ENCODE data around the gene DNAJC24. TPM values are rescaled to one million over a fixed set of nuclear protein-coding genes. Genes with fewer than 3 reads are reported as not detected.

The DNAJC24 gene
- total RNA-seq, 1 experiment from 2014 or later, result 18.3 TPM

- no peak for TF ChIP-seq ZBTB33 (IDR thresholded peaks at IDR 0.05; ENCODE audit: extremely low read depth, insufficient replicate concordance, low read length)
- TF ChIP-seq POLR2A (IDR thresholded peaks at IDR 0.05; ENCODE audit: borderline replicate concordance, extremely low read depth, insufficient read depth, insufficient read length), result no peak
- TF ChIP-seq SIN3A (IDR thresholded peaks at IDR 0.05; ENCODE audit: low read depth), result no peak
- no peak for TF ChIP-seq EGR1 (IDR thresholded peaks at IDR 0.05; ENCODE audit: low read depth)
- no peak for TF ChIP-seq ZFX (IDR thresholded peaks at IDR 0.05)
- TF ChIP-seq ATF3 (IDR thresholded peaks at IDR 0.05), result no peak
- no peak for TF ChIP-seq EZH2 (IDR thresholded peaks at IDR 0.05)
Observed at GRCh38 chr11:31404614-31405013, 35.0 kb downstream of the DNAJC24 start (continued).

- H3K36me3 ChIP-seq (ENCODE audit: control insufficient read depth in 1 of 2, insufficient read depth in 2 of 2, low read length in 2 of 2), result no peaks in the 10 kb centered on the region
- CTCF ChIA-PET, result no interaction called here
- H3K4me2 ChIP-seq (ENCODE audit: low read length), result no peak overlapping the region
- H3K27me3 ChIP-seq (ENCODE audit: insufficient read depth, low read length), result no peaks in the 10 kb centered on the region
- intact Hi-C loops (cut with micrococcal nuclease), result no loop called here
- no peak overlapping the region for H2AFZ ChIP-seq (ENCODE audit: low read depth, low read length, poor library complexity, severe bottlenecking)
- 0 out of 2 replicates have a peak, but pooled peaks cover 5% of the 10 kb centered on the region for H3K79me2 ChIP-seq (ENCODE audit: insufficient read depth, low read length)
- H3K4me3 ChIP-seq (replicated peaks in 1 of 2; ENCODE audit: low read depth in 1 of 2, low read length in 2 of 2), result no peak overlapping the region
- H3K9me2 ChIP-seq (ENCODE audit: insufficient read depth), result no peaks in the 10 kb centered on the region
- BruUV-seq (replicated peaks), result no TSS peak
- H4K20me1 ChIP-seq (ENCODE audit: insufficient read depth), result no peaks in the 10 kb centered on the region
- H3K4me1 ChIP-seq (ENCODE audit: control insufficient read depth in 1 of 2, insufficient read depth in 2 of 2, low read length in 2 of 2), result no peaks in the 10 kb centered on the region
- no peak overlapping the region for H3K27ac ChIP-seq (ENCODE audit: low read depth, low read length)
- DNase-seq (ENCODE audit: low read depth, low spot score) (no peak), ATAC-seq (no peak)
- no peak overlapping the region for H3K9ac ChIP-seq (ENCODE audit: low read length)
- no peaks in the 10 kb centered on the region for H3K9me3 ChIP-seq (ENCODE audit: control insufficient read depth in 1 of 2, insufficient read depth in 1 of 2, low read depth in 1 of 2, low read length in 2 of 2)
- TF ChIP-seq ZFX (IDR thresholded peaks at IDR 0.05), result no peak
- no peak for TF ChIP-seq SRF (IDR thresholded peaks at IDR 0.05; ENCODE audit: low read depth)
- no peak for TF ChIP-seq SIN3A (IDR thresholded peaks at IDR 0.05; ENCODE audit: low read depth)
- no peak for TF ChIP-seq CEBPB (IDR thresholded peaks at IDR 0.05; ENCODE audit: low read depth)
- TF ChIP-seq CTCF (IDR thresholded peaks at IDR 0.05 in 2 of 3, conservative IDR thresholded peaks at IDR 0.05 in 1 of 3; ENCODE audit: borderline replicate concordance in 1 of 3, insufficient read depth in 1 of 3, low read depth in 2 of 3, low read length in 2 of 3), result no peak
- TF ChIP-seq ATF3 (IDR thresholded peaks at IDR 0.05), result no peak
- RAD21 ChIA-PET (ENCODE audit: low non-redundant PET in 1 of 2, low total read pairs in 2 of 2, uncharacterized antibody in 2 of 2, unreplicated experiment in 2 of 2), result no interaction called here
- POLR2A ChIA-PET, result no interaction called here
Observed at GRCh38 chr11:31408201-31408600, 38.5 kb downstream of the DNAJC24 start.
